SU-DHL-6 (cell line): Measurements from ENCODE around the gene R3HDM2.

Experiments used
- H2AFZ ChIP-seq: fragments of 200-600 bp; sonication (generic); 2 replicates; pipeline ENCODE4 v1.6.1; 2014; ENCODE audit warnings: low read depth, mild to moderate bottlenecking, moderate library complexity, mixed read lengths, antibody characterized with exemption, low read length; ENCODE audit not compliant: severe bottlenecking
- H3F3A ChIP-seq: fragments of 200-600 bp; shearing (Covaris generic); 2 replicates; pipeline ENCODE4 v1.6.0; 2016; ENCODE audit warnings: antibody characterized with exemption, mild to moderate bottlenecking; ENCODE audit not compliant: insufficient read depth
- H3K27ac ChIP-seq: fragments of 200-600 bp; sonication (generic); 2 replicates; pipeline ENCODE4 v1.5.1; 2016; ENCODE audit warnings: low read depth, mild to moderate bottlenecking, low read length, moderate library complexity, mixed read lengths
- H3K27me3 ChIP-seq: fragments of 200-600 bp; sonication (generic), shearing (Covaris generic); 2 replicates; pipeline ENCODE4 v1.6.0; 2014; ENCODE audit warnings: mild to moderate bottlenecking, low read length
- H3K36me3 ChIP-seq: fragments of 200-600 bp; sonication (generic); 2 replicates; pipeline ENCODE4 v1.6.1; 2014; ENCODE audit warnings: mild to moderate bottlenecking, low read length, mixed read lengths
- H3K4me2 ChIP-seq: fragments of 300-600, 200-600 bp; shearing (Covaris generic), sonication (generic); 2 replicates; pipeline ENCODE4 v1.6.0; 2014; ENCODE audit warnings: low read length, low read depth, mild to moderate bottlenecking; ENCODE audit not compliant: poor library complexity, severe bottlenecking
- H3K4me3 ChIP-seq: fragments of 200-600 bp; sonication (generic); 2 replicates; pipeline ENCODE4 v1.5.1; 2014; ENCODE audit warnings: antibody characterized with exemption, low read length, mild to moderate bottlenecking, mixed read lengths; ENCODE audit not compliant: insufficient read depth, poor library complexity, severe bottlenecking
- H3K79me2 ChIP-seq: fragments of 200-600 bp; sonication (generic); 2 replicates; pipeline ENCODE4 v1.6.1; 2014; ENCODE audit warnings: mild to moderate bottlenecking, low read length, moderate library complexity; ENCODE audit not compliant: insufficient read depth
- H3K9ac ChIP-seq: fragments of 200-600 bp; sonication (generic); 2 replicates; pipeline ENCODE4 v1.7.0; 2014; ENCODE audit warnings: mild to moderate bottlenecking, low read length
- H3K9me2 ChIP-seq: fragments of 200-600 bp; sonication (generic); replicated peaks from 2 replicates; pipeline ENCODE4 v1.6.1; 2014; ENCODE audit warnings: low read length; ENCODE audit not compliant: insufficient read depth
- H3K9me3 ChIP-seq: fragments of 200-600 bp; sonication (generic); 2 replicates; pipeline ENCODE4 v1.6.1; 2014; ENCODE audit warnings: low read length, mixed read lengths; ENCODE audit not compliant: insufficient read depth
- H4K20me1 ChIP-seq: fragments of 200-600 bp; sonication (generic); 2 replicates; pipeline ENCODE4 v1.6.1; 2014; ENCODE audit warnings: low read depth, mild to moderate bottlenecking, antibody characterized with exemption, low read length, moderate library complexity, mixed read lengths
- CTCF ChIP-seq: fragments of 200-600 bp; sonication (generic); IDR thresholded peaks from one replicate; pipeline ENCODE4 v1.5.1; 2017; ENCODE audit warnings: antibody characterized with exemption, mild to moderate bottlenecking, low read length, moderate library complexity; ENCODE audit not compliant: insufficient read depth, poor library complexity, severe bottlenecking
- EZH2phosphoT487 ChIP-seq: fragments of 200-600 bp; sonication (generic), shearing (Covaris generic); conservative IDR thresholded peaks from 2 replicates; pipeline ENCODE4 v1.6.1; 2018; ENCODE audit warnings: mild to moderate bottlenecking, antibody characterized with exemption, low read length, moderate library complexity, mixed read lengths

The R3HDM2 gene

DNA sequence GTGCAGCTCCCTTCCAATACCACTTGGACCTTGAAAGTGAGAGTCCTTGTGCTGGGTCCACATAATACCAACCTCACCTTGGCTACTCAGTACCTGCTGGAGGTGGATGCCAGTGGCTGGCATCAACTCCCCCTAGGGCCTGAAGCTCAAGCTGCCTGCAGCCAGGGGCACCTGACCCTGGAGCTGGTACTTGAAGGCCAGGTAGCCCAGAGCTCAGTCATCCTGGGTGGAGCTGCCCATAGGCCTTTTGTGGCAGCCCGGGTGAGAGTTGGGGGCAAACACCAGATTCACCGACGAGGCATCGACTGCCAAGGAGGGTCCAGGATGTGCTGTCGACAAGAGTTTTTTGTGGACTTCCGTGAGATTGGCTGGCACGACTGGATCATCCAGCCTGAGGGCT is 18.5 kb upstream of the R3HDM2 start:
- Histone ChIP-seq H3K9me3 (no peaks in the 10 kb centered on the region), H3K27ac (no peak overlapping the region), H3K36me3 (no peaks in the 10 kb centered on the region), H3K9me2 (no peaks in the 10 kb centered on the region), H3F3A (peaks cover 7% of the 10 kb centered on the region; the same call in 1 of the 2 replicates), H3K4me3 (no peak overlapping the region), H2AFZ (no peak overlapping the region), H3K9ac (no peak overlapping the region), H3K4me2 (no peak overlapping the region), H3K27me3 (no peaks in the 10 kb centered on the region), H4K20me1 (no peaks in the 10 kb centered on the region), H3K79me2 (no peaks in the 10 kb centered on the region)
- TF ChIP-seq CTCF (no peak), EZH2phosphoT487 (no peak)

DNA sequence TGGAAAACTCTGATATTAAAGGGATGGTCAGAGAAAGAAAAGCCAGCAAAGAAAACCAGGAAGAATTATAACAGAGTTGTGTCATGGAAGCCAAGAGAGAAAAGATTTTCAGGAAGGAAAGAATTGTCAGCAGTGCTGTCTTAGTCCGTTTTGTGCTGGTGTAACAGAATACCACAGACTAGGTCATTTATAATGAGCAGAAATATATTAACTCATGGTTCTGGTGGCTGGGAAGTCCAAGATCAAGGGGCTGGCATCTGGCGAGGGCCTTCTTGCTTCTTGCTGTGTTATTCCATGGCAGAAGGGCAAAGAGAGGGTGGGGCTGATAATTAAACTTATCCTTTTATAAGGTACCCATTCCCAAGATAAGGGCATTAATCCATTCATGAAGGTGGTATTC is 17.8 kb upstream of the R3HDM2 start:
- Histone ChIP-seq H3K9ac (no peak overlapping the region), H3K27me3 (no peaks in the 10 kb centered on the region), H3K79me2 (no peaks in the 10 kb centered on the region), H4K20me1 (no peaks in the 10 kb centered on the region), H3K36me3 (no peaks in the 10 kb centered on the region), H3K27ac (no peak overlapping the region), H3K4me3 (no peak overlapping the region), H2AFZ (no peak overlapping the region), H3F3A (peaks cover 7% of the 10 kb centered on the region; the same call in 1 of the 2 replicates), H3K9me3 (no peaks in the 10 kb centered on the region), H3K4me2 (no peak overlapping the region), H3K9me2 (no peaks in the 10 kb centered on the region)
- TF ChIP-seq CTCF = no peak

- Histone ChIP-seq H3K36me3 (no peaks in the 10 kb centered on the region), H3K9ac (no peak overlapping the region), H3K79me2 (no peaks in the 10 kb centered on the region), H3K9me3 (no peaks in the 10 kb centered on the region), H3F3A (peaks cover 7% of the 10 kb centered on the region; the same call in 1 of the 2 replicates), H2AFZ (no peak overlapping the region), H3K4me3 (no peak overlapping the region), H3K27ac (no peak overlapping the region), H4K20me1 (no peaks in the 10 kb centered on the region), H3K27me3 (peaks cover 3% of the 10 kb centered on the region; the same call in 1 of the 2 replicates), H3K9me2 (no peaks in the 10 kb centered on the region), H3K4me2 (no peak overlapping the region)
- TF ChIP-seq EZH2phosphoT487 = no peak
- no peak for TF ChIP-seq CTCF
Measured at GRCh38 chr12:57446292-57446960, 15.6 kb upstream of the R3HDM2 start.
